ENCODE results near the gene SRRM4. TPM values are rescaled to one million over a fixed set of nuclear protein-coding genes. Genes with fewer than 3 reads are reported as not detected.

SRRM4 gene
- total RNA-seq, 1 experiment from 2014 or later = 1.4 TPM

DNA sequence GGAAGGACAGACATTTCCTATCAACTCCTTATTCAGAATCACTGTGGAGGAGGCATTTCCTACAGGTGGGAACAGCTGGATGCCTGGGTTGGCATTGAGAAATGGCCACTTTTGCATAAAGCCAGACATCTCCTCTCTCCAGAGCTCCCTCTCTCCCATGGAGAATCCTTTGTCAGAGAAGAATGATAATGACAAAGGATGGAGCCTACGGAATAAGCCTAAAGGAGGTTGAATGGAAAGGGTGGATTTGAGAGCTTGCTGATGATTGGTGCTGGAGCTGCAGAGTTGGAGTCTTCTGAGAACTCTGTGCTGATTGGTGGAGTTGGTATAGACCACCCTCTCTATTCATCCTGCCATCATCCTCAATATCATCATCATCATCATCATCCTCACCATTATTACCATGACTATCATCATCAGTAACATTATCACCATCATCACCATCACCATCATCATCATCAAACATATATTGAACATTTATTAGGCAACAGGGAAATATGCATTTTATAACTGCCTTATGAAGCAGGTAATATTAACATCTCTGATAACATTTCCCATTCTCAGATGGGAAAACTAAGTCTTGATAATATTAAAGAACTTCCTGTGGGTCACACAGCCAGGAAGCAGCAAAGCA, 108.2 kb downstream of the SRRM4 start:
- H3K9me3 ChIP-seq (ENCODE audit: control insufficient read depth, low read depth, low read length) = no peaks in the 10 kb centered on the region
- Mint-ChIP-seq H3K27me3 (ENCODE audit: low read depth) (peaks cover 14% of the 10 kb centered on the region), H3K4me1 (peaks cover 59 to 63% of the 10 kb centered on the region in 2 experiments), H3K9me3 (no peaks in the 10 kb centered on the region; a peak in 1 of 5 replicates), H3K27ac (peak overlapping the region; percentile 52 to 99 (median 97)), H3K36me3 (ENCODE audit: insufficient read depth in 1 of 3, low read depth in 3 of 3) (no peaks in the 10 kb centered on the region; a peak in 3 of 7 replicates), H3K4me3 (no peak overlapping the region; a peak in 1 of 5 replicates)
- TF ChIP-seq, protein P1, sequence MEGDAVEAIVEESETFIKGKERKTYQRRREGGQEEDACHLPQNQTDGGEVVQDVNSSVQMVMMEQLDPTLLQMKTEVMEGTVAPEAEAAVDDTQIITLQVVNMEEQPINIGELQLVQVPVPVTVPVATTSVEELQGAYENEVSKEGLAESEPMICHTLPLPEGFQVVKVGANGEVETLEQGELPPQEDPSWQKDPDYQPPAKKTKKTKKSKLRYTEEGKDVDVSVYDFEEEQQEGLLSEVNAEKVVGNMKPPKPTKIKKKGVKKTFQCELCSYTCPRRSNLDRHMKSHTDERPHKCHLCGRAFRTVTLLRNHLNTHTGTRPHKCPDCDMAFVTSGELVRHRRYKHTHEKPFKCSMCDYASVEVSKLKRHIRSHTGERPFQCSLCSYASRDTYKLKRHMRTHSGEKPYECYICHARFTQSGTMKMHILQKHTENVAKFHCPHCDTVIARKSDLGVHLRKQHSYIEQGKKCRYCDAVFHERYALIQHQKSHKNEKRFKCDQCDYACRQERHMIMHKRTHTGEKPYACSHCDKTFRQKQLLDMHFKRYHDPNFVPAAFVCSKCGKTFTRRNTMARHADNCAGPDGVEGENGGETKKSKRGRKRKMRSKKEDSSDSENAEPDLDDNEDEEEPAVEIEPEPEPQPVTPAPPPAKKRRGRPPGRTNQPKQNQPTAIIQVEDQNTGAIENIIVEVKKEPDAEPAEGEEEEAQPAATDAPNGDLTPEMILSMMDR (conservative IDR thresholded peaks at IDR 0.05) = no peak
- H3K4me1 ChIP-seq (ENCODE audit: insufficient read depth, low read length) = peaks cover 22% of the 10 kb centered on the region; the same call in 1 of the 2 replicates
- no peak overlapping the region for H3K4ac ChIP-seq (ENCODE audit: low read depth, low read length)
- WGBS (ENCODE audit: extremely low coverage, insufficient read length, low lambda C conversion rate) = no CpG with 5 or more reads among the region's 1 CpG
- H3K23ac ChIP-seq (ENCODE audit: insufficient read length, low read depth, low read length) = no peak overlapping the region
- H3T11ph ChIP-seq (ENCODE audit: low read length) = no peak overlapping the region
- no peak overlapping the region for H4K8ac ChIP-seq (replicated peaks; ENCODE audit: insufficient read length, low read depth, low read length)
- peak; percentile 85 for DNase-seq
- no peak overlapping the region for H2BK12ac ChIP-seq (ENCODE audit: insufficient read length, low read depth, low read length)
- no peak overlapping the region for H3K9ac ChIP-seq (ENCODE audit: extremely low read depth, insufficient read length, low read length)
- no peaks in the 10 kb centered on the region for H3K23me2 ChIP-seq (ENCODE audit: insufficient read length, low read depth, low read length, poor library complexity, severe bottlenecking)
- no peak overlapping the region for H2AK5ac ChIP-seq (ENCODE audit: insufficient read length, low read length)
- no peak overlapping the region for H2BK20ac ChIP-seq (ENCODE audit: low read depth, low read length, poor library complexity, severe bottlenecking)
- H3K79me1 ChIP-seq (ENCODE audit: insufficient read depth, low read depth, low read length, poor library complexity, severe bottlenecking) = no peaks in the 10 kb centered on the region
- no peak overlapping the region for H3K18ac ChIP-seq (ENCODE audit: insufficient read length, low read depth, low read length)
- no peak overlapping the region for H2BK120ac ChIP-seq (ENCODE audit: low read depth, low read length, poor library complexity, severe bottlenecking)
- H2AFZ ChIP-seq (ENCODE audit: low read length) = no peak overlapping the region
- no peak overlapping the region for H2BK15ac ChIP-seq (ENCODE audit: low read depth, low read length)
- peak overlapping the region; percentile 42 for H3K27ac ChIP-seq (ENCODE audit: insufficient read length, low read depth, low read length)
- H4K5ac ChIP-seq (ENCODE audit: insufficient read length, low read depth, low read length) = no peak overlapping the region
- H3K14ac ChIP-seq (ENCODE audit: insufficient read depth, low read length) = no peak overlapping the region
- H2BK5ac ChIP-seq (ENCODE audit: insufficient read length, low read length) = no peak overlapping the region
- no peak overlapping the region for H3K56ac ChIP-seq (ENCODE audit: insufficient read length, low read depth, low read length)
- no peak overlapping the region for H3K4me2 ChIP-seq (ENCODE audit: insufficient read depth, insufficient read length, low read length)
- no peaks in the 10 kb centered on the region for H3K27me3 ChIP-seq (ENCODE audit: insufficient read depth, low read length)
- H3K79me2 ChIP-seq (ENCODE audit: insufficient read depth, low read length) = no peaks in the 10 kb centered on the region
- no peak overlapping the region for H4K91ac ChIP-seq (ENCODE audit: insufficient read length, low read depth, low read length)
- no peaks in the 10 kb centered on the region for H4K20me1 ChIP-seq (ENCODE audit: control insufficient read depth, insufficient read depth, insufficient read length)

All from H9 (cell line).